A549 (cell line): ENCODE measurements around the gene PTPRN2. TPM values are rescaled to one million over a fixed set of nuclear protein-coding genes. Genes with fewer than 3 reads are reported as not detected.
A peak's percentile ranks its signal among the peaks of the same experiment; 100 is the strongest.

Source experiments
- ATAC-seq, 2 experiments: fragments of 200-7000 bp in 1 of 2; fragments of >200 bp in 1 of 2; cut with Nextera tagmentation in 1 of 2; cut with Tn5 transposase in 1 of 2; 3 replicates each; pipeline versions ENCODE4 v1.8.0 to v1.9.1; 2018 to 2020; ENCODE audit warnings: mild to moderate bottlenecking in 1 of 2, moderate library complexity in 1 of 2
- CTCF ChIA-PET: fragments of 300-600 bp; sonication (Branson Sonifier 250); formaldehyde crosslinking; extraction: SDS; loops from one replicate; lab custom pipeline; 2021; ENCODE audit warnings: antibody characterized with exemption, inconsistent platforms; lab: Yijun Ruan, JAX
- POLR2A ChIA-PET: fragments of 350-600 bp; formaldehyde crosslinking; extraction: SDS; loops from one replicate; lab custom pipeline; 2021; ENCODE audit warnings: antibody characterized with exemption, inconsistent platforms; lab: Yijun Ruan, JAX
- DNase-seq, 2 experiments: peaks; one replicate each; pipeline versions ENCODE4 v3.0.0 to v3.0.0-alpha.2; 2011 to 2016; ENCODE audit warnings: low read depth in 1 of 2, low spot score in 1 of 2
- FAIRE-seq: peaks from 2 replicates; lab custom pipeline; 2011; peaks lifted over from hg19 to GRCh38; lab: Jason Lieb, UNC
- H3K27ac ChIP-seq, 2 experiments: fragments of >200 bp; sonication (Bioruptor Twin); formaldehyde crosslinking; 3 replicates each; pipeline ENCODE4 v1.5.1; 2016 to 2017
- H3K4me1 ChIP-seq: fragments of >200 bp; sonication (Bioruptor Twin); formaldehyde crosslinking; 3 replicates; pipeline ENCODE4 v1.6.1; 2016
- H3K4me2 ChIP-seq: fragments of >200 bp; sonication (Bioruptor Twin); formaldehyde crosslinking; 3 replicates; pipeline ENCODE4 v1.6.1; 2016
- H3K4me3 ChIP-seq: fragments of >200 bp; sonication (Bioruptor Twin); formaldehyde crosslinking; 3 replicates; pipeline ENCODE4 v1.5.1; 2016
- H3K9me3 ChIP-seq: fragments of >200 bp; sonication (Bioruptor Twin); formaldehyde crosslinking; 3 replicates; pipeline ENCODE4 v1.6.1; 2016
- BHLHE40 ChIP-seq: IDR thresholded peaks from 2 replicates; pipeline ENCODE4 v1.6.1; 2012; ENCODE audit warnings: low read depth, low read length, inconsistent platforms
- CBX2 ChIP-seq: fragments of 200-600 bp; sonication (generic); IDR thresholded peaks from 2 replicates; pipeline ENCODE4 v1.6.1; 2016; ENCODE audit warnings: low read depth, mild to moderate bottlenecking, borderline replicate concordance
- CBX8 ChIP-seq: fragments of 200-600 bp; sonication (generic); IDR thresholded peaks from 2 replicates; pipeline ENCODE4 v1.6.1; 2016
- E2F6 ChIP-seq: IDR thresholded peaks from 2 replicates; pipeline ENCODE4 v1.6.1; 2012; ENCODE audit warnings: low read depth, borderline replicate concordance
- EHMT2 ChIP-seq: fragments of 200-600 bp; sonication (generic); IDR thresholded peaks from 2 replicates; pipeline ENCODE4 v1.6.1; 2016; ENCODE audit warnings: antibody characterized with exemption, low read depth, mild to moderate bottlenecking, moderate library complexity
- ELK1 ChIP-seq: fragments of 150-350 bp; IDR thresholded peaks from 2 replicates; pipeline ENCODE4 v1.6.1; 2014; ENCODE audit warnings: low read depth, mild to moderate bottlenecking, low read length
- EP300 ChIP-seq, 2 experiments: fragments of >200 bp; sonication (Bioruptor Twin); formaldehyde crosslinking; IDR thresholded peaks; 2 replicates in 1 of 2; 3 replicates in 1 of 2; pipeline ENCODE4 v1.6.1; 2016 to 2017
- ESRRA ChIP-seq: fragments of 150-350 bp; IDR thresholded peaks from 2 replicates; pipeline ENCODE4 v1.6.1; 2014; ENCODE audit warnings: mild to moderate bottlenecking, low read length, borderline replicate concordance
- FOSB ChIP-seq: fragments of 250-450 bp; sonication (Bioruptor Pico); IDR thresholded peaks from 2 replicates; pipeline ENCODE4 v1.5.0; 2020; ENCODE audit warnings: mild to moderate bottlenecking, moderate library complexity
- FOXS1 ChIP-seq: fragments of 250-450 bp; sonication (Bioruptor Pico); IDR thresholded peaks from 2 replicates; pipeline ENCODE4 v1.5.0; 2020; ENCODE audit warnings: mild to moderate bottlenecking, moderate library complexity
- HDAC2 ChIP-seq: fragments of 200-600 bp; sonication (generic); IDR thresholded peaks from 2 replicates; pipeline ENCODE4 v1.6.1; 2016
- HMGXB4 ChIP-seq: fragments of 250-450 bp; sonication (Bioruptor Pico); IDR thresholded peaks from 2 replicates; pipeline ENCODE4 v1.5.0; 2021; ENCODE audit warnings: mild to moderate bottlenecking, moderate library complexity, borderline replicate concordance
- HOXA7 ChIP-seq: fragments of 250-450 bp; sonication (Bioruptor Pico); IDR thresholded peaks from 2 replicates; pipeline ENCODE4 v1.5.0; 2020; ENCODE audit warnings: mild to moderate bottlenecking, moderate library complexity
- HOXB5 ChIP-seq: fragments of 250-450 bp; sonication (Bioruptor Pico); IDR thresholded peaks from 2 replicates; pipeline ENCODE4 v1.5.0; 2020; ENCODE audit warnings: mild to moderate bottlenecking, moderate library complexity
- MAFK ChIP-seq: fragments of 450-650 bp; IDR thresholded peaks from 2 replicates; pipeline ENCODE4 v1.6.1; 2014; ENCODE audit not compliant: partially characterized antibody
- MAX ChIP-seq: IDR thresholded peaks from 2 replicates; pipeline ENCODE4 v1.6.1; 2012
- MYC ChIP-seq: IDR thresholded peaks from 2 replicates; pipeline ENCODE4 v1.6.1; 2012; ENCODE audit warnings: mild to moderate bottlenecking, inconsistent platforms, low read length, improper control_type of control experiment, borderline replicate concordance
- NR3C1 ChIP-seq: fragments of >200 bp; sonication (Bioruptor Twin); formaldehyde crosslinking; IDR thresholded peaks from 3 replicates; pipeline ENCODE4 v1.6.1; 2017
- RARB ChIP-seq: fragments of 250-450 bp; sonication (Bioruptor Pico); IDR thresholded peaks from 2 replicates; pipeline ENCODE4 v1.8.0; 2021; ENCODE audit warnings: mild to moderate bottlenecking, moderate library complexity
- RNF2 ChIP-seq: fragments of 200-600 bp; sonication (generic); IDR thresholded peaks from 2 replicates; pipeline ENCODE4 v1.6.1; 2016; ENCODE audit warnings: low read depth, mild to moderate bottlenecking, antibody characterized with exemption, moderate library complexity, borderline replicate concordance
- SMC3 ChIP-seq: fragments of >200 bp; sonication (Bioruptor Twin); formaldehyde crosslinking; IDR thresholded peaks from 3 replicates; pipeline ENCODE4 v1.6.1; 2018; ENCODE audit warnings: inconsistent platforms
- SREBF2 ChIP-seq: fragments of 450-650 bp; IDR thresholded peaks from 2 replicates; pipeline ENCODE4 v1.6.1; 2014; ENCODE audit warnings: mild to moderate bottlenecking, moderate library complexity
- TP53 ChIP-seq: fragments of 250-450 bp; sonication (Bioruptor Pico); IDR thresholded peaks from 2 replicates; pipeline ENCODE4 v1.5.0; 2021; ENCODE audit warnings: mild to moderate bottlenecking, moderate library complexity
- USF2 ChIP-seq: fragments of 450-650 bp; IDR thresholded peaks from 2 replicates; pipeline ENCODE4 v1.6.1; 2014; ENCODE audit warnings: antibody characterized with exemption
- WGBS: methylation state at CpG from one replicate; pipeline ENCODE4 v1.1.6; 2017; ENCODE audit errors: missing lambda C conversion rate; 5-methylcytosine and 5-hydroxymethylcytosine counted together
- polyA plus RNA-seq, 4 experiments: library from polyadenylated mRNA; depleted of rRNA in 3 of 4; stranded (reverse); fragments of >200 nt; fragmentation: RNase III in 1 of 4; extraction: RNeasy Plus Mini Kit Qiagen cat#74134 plus additional on column Dnase treatment in 1 of 4; gene quantifications; 2 replicates in 3 of 4; 3 replicates in 1 of 4; pipeline ENCODE4 v1.2.3, GENCODE V29; 2011 to 2017
- TF ChIP-seq, protein P1 (sequence below): IDR thresholded peaks from 2 replicates; pipeline ENCODE4 v1.6.1; 2012

PTPRN2 gene
- polyA plus RNA-seq, 2 of the 4 experiments (the other 2 are of a cell fraction): 0.41 to 1.2 TPM

DNA sequence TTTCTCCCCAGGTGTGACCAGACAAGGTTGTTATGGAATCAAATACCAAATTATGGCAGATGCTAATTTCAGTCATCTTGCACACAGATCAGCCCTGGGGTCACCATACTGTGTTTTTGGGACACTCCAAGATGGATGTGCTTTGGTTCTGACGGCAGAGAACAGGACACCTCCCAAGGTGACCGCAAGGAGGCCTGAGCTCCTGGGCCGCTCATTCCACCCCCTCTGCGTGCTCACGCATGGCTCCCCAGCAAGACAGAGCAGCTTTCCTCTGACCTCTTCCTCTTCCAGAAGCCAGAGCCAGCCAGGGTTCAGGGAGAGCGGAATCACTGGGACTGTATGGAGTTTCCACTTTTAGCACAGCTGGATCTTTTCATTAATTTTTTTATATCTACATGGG lies 848.0 kb downstream of the PTPRN2 start (continued):
- no peak for TF ChIP-seq E2F6
- no peak for TF ChIP-seq HOXA7
- TF ChIP-seq RNF2: no peak
- no peak for TF ChIP-seq USF2
- no peak for TF ChIP-seq MAFK
- TF ChIP-seq FOXS1: no peak

DNA sequence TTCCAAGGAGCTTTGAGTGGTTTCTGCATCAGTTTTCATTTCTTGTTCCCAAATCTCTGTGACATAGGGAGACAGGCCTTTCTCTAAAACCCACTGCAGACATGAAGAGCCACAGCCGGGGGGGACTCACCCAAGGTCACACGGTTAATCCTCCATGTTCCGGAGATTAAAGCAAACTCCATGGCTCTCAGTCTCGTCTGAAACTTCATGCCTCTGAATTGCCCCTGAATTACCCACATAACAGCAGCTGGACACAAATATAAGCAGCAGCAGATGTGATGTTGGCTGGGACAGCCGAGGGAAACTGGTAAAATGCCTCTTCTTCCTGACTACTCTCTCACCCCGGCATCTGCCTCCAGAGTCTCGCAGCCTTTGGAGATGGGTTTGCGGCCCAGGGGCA lies 848.6 kb downstream of the PTPRN2 start:
- WGBS: 54% methylated on average over 8 of the region's 8 CpGs
- ChIA-PET CTCF (interaction anchor here (1.5 kb wide), 1 partner anchor 74 kb away, joined by 3 read pairs; no protein-coding TSS in a partner anchor), POLR2A (no interaction called here)
- Histone ChIP-seq H3K4me1 (no peaks in the 10 kb centered on the region), H3K9me3 (no peaks in the 10 kb centered on the region), H3K4me2 (no peak overlapping the region), H3K4me3 (no peak overlapping the region), H3K27ac (no peak overlapping the region)
- FAIRE-seq (no peak), DNase-seq (no peak), ATAC-seq (no peak)
- TF ChIP-seq HDAC2: no peak
- TF ChIP-seq CBX8: no peak
- TF ChIP-seq RNF2: no peak
- TF ChIP-seq CBX2: no peak
- no peak for TF ChIP-seq NR3C1
- TF ChIP-seq, protein P1, sequence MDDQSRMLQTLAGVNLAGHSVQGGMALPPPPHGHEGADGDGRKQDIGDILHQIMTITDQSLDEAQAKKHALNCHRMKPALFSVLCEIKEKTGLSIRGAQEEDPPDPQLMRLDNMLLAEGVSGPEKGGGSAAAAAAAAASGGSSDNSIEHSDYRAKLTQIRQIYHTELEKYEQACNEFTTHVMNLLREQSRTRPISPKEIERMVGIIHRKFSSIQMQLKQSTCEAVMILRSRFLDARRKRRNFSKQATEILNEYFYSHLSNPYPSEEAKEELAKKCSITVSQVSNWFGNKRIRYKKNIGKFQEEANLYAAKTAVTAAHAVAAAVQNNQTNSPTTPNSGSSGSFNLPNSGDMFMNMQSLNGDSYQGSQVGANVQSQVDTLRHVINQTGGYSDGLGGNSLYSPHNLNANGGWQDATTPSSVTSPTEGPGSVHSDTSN: no peak
- TF ChIP-seq SREBF2: no peak
- no peak for TF ChIP-seq ELK1
- no peak for TF ChIP-seq USF2
- no peak for TF ChIP-seq MYC
- TF ChIP-seq MAFK: no peak
- no peak for TF ChIP-seq FOSB (CRISPR knock-in tag)
- no peak for TF ChIP-seq ESRRA
- TF ChIP-seq TP53 (CRISPR knock-in tag): no peak
- no peak for TF ChIP-seq BHLHE40
- no peak for TF ChIP-seq EP300 (IDR thresholded peaks at IDR 0.05)
- TF ChIP-seq SMC3: no peak
- TF ChIP-seq RARB: no peak

GRCh38 chr7:157738066-157738460 lies 849.6 kb downstream of the PTPRN2 start:
- no peaks in the 10 kb centered on the region for H3K9me3 ChIP-seq
- DNase-seq (no peak), FAIRE-seq (no peak), ATAC-seq (peak in 1 of 2 experiments; percentile 40; a peak in 3 of 6 replicates)
- H3K27ac ChIP-seq: no peak overlapping the region
- no peak overlapping the region for H3K4me2 ChIP-seq
- H3K4me1 ChIP-seq: no peaks in the 10 kb centered on the region
- ChIA-PET CTCF (interaction anchor here (1.5 kb wide), 1 partner anchor 73 kb away, joined by 3 read pairs; no protein-coding TSS in a partner anchor), POLR2A (no interaction called here)
- no peak overlapping the region for H3K4me3 ChIP-seq
- 19% methylated on average over 11 of the region's 11 CpGs for WGBS
- TF ChIP-seq HOXB5: no peak
- TF ChIP-seq SREBF2: no peak
- TF ChIP-seq MAX: no peak
- no peak for TF ChIP-seq HMGXB4 (CRISPR knock-in tag)
- no peak for TF ChIP-seq RNF2
- no peak for TF ChIP-seq EHMT2
